ENCODE data around the gene NAT14.

DNA sequence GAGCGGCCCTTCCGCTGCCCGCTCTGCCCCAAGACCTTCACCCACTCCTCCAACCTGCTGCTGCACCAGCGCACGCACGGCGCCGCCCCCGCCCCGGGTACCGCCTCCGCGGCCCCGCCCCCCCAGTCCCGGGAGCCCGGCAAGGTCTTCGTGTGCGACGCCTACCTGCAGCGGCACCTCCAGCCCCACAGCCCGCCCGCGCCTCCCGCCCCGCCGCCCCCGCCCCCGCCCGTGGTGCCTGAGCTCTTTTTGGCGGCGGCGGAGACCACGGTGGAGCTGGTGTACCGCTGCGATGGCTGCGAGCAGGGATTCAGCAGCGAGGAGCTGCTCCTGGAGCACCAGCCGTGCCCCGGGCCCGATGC is 3.2 kb upstream of the NAT14 start:
- TF ChIP-seq POLR2A (IDR thresholded peaks at IDR 0.05; ENCODE audit: low read length) (no peak), GATA1 (IDR thresholded peaks at IDR 0.05; ENCODE audit: low read depth, low read length) (no peak)
